WTC11 (cell line): ENCODE data around the gene TMEM59L.

Experiments
- CTCF ChIP-seq: fragments of 200-600 bp; IDR thresholded peaks from 2 replicates; pipeline ENCODE4 v1.8.0; 2022; ENCODE audit warnings: antibody characterized with exemption
- FOXP1 ChIP-seq: sonication (generic); formaldehyde crosslinking; IDR thresholded peaks from 2 replicates; pipeline ENCODE4 v1.8.0; 2022; ENCODE audit warnings: missing genetic modification reagents, mild to moderate bottlenecking, moderate library complexity, borderline replicate concordance
- ZNF138 ChIP-seq: sonication (generic); formaldehyde crosslinking; conservative IDR thresholded peaks from 2 replicates; pipeline ENCODE4 v1.8.1; 2022; ENCODE audit warnings: mild to moderate bottlenecking, moderate library complexity, missing genetic modification reagents

DNA sequence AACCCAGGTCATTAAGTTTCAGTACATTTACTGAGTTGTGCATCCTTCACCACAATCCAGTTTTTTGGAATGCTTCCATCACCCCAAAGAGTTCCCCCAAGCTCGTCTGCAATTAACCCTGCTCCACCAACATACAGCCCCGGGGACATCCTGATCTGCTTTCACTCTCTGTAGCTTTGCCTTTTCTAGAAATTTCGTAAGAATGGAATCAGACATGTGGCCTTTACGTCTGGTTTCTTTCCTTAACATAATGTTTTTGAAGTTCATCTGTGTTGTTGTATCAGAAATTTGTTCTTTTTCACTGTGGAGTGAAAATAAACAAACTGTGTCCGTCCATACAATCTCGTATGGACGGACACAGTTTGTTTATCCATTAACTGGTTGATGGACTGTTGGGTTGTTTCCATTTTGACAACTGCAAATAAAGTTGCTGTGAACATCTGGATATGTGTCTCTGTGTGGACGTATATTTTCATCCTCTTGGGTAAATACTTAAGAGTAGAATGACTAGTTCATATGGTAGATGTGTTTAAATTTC lies 27.1 kb downstream of the TMEM59L start:
- TF ChIP-seq CTCF (no peak), ZNF138 (no peak), FOXP1 (CRISPR knock-in tag) (no peak)
